Right lobe of liver (tissue), 6 donors: ENCODE results near the gene NAA15. TPM values are rescaled to one million over a fixed set of nuclear protein-coding genes. Genes with fewer than 3 reads are reported as not detected.

Experiments used
- ATAC-seq, 4 donors: fragments of 200-7000 bp; cut with Tn5 transposase; one replicate each; pipeline ENCODE4 v1.9.1; 2020; ENCODE audit warnings: mild to moderate bottlenecking in 4 of 4, moderate library complexity in 4 of 4
- DNase-seq, 3 donors: peaks; one replicate each; pipeline ENCODE4 v3.0.0-alpha.2; 2020
- H3K27ac ChIP-seq, 3 donors: fragments of 200-600 bp; one replicate each; pipeline ENCODE4 v1.8.0; 2022
- H3K27me3 ChIP-seq, 2 donors: fragments of 200-600 bp; one replicate each; pipeline ENCODE4 v1.8.0; 2022
- H3K36me3 ChIP-seq, 4 donors: fragments of 200-600 bp; sonication (generic) in 1 of 4; one replicate each; pipeline versions ENCODE4 v1.5.1 to v1.8.0; 2017 to 2022; ENCODE audit warnings: control low read depth in 1 of 4
- H3K4me1 ChIP-seq, 4 donors: fragments of 200-600 bp; sonication (generic) in 1 of 4; one replicate each; pipeline versions ENCODE4 v1.5.1 to v1.8.0; 2017 to 2022; ENCODE audit warnings: control low read depth in 1 of 4
- H3K4me3 ChIP-seq, 3 donors: fragments of 200-600 bp; one replicate each; pipeline ENCODE4 v1.8.0; 2022
- H3K9me3 ChIP-seq, 4 donors: fragments of 200-600 bp; sonication (generic) in 1 of 4; one replicate each; pipeline versions ENCODE4 v1.5.1 to v1.8.0; 2017 to 2022; ENCODE audit warnings: control low read depth in 1 of 4
- CTCF ChIP-seq, 4 donors: fragments of 200-600 bp in 3 of 4; fragments of 450-650 bp in 1 of 4; IDR thresholded peaks; one replicate each; pipeline versions ENCODE4 v1.5.1 to v1.8.0; 2016 to 2022; ENCODE audit warnings: antibody characterized with exemption in 4 of 4, mild to moderate bottlenecking in 2 of 4
- POLR2A ChIP-seq: fragments of 450-650 bp; IDR thresholded peaks from one replicate; pipeline ENCODE4 v1.6.1; 2017; ENCODE audit warnings: antibody characterized with exemption, mild to moderate bottlenecking
- WGBS: methylation state at CpG from one replicate; pipeline ENCODE4 v1.1.6; 2018; ENCODE audit warnings: low coverage, low lambda C conversion rate; ENCODE audit not compliant: insufficient coverage; ENCODE audit errors: missing lambda C conversion rate; 5-methylcytosine and 5-hydroxymethylcytosine counted together
- intact Hi-C, 2 donors: fragments of 100-400 bp; cut with DNase I; formaldehyde crosslinking; loops; one replicate each; pipeline versions ENCODE4 v1.11.2 to v1.14.1; 2022
- total RNA-seq, 6 experiments: library from RNA; depleted of rRNA in 2 of 6; stranded (reverse); fragments of >200 nt in 2 of 6; fragmentation: NEBNext Ultra II Directional in 3 of 6; extraction: Animal tissue kit (Norgen Biotek cat#: 25700) in 3 of 6; gene quantifications; one replicate each; pipeline versions ENCODE4 v1.1.0 to v1.2.4, GENCODE V29; 2016 to 2023
- donor health status: DM: no; HTN: yes; CAD: no.
- donor health status: DM: no; HTN: no; CAD: no.
- donor health status: DM: no; HTN: no; CAD: no.
- donor health status: DM: no; HTN: yes; CAD: no.
- donor health status: DM: no; HTN: yes; CAD: no.

NAA15 gene
- total RNA-seq, 6 experiments from 2014 or later: 13.3 to 19.8 (median 16.5) TPM

GRCh38 chr4:139416073-139416673 lies 114.9 kb downstream of the NAA15 start:
- 67% methylated on average over 2 of the region's 2 CpGs for WGBS
- H3K4me1 ChIP-seq: peaks cover 0 to 18% (median 0%) of the 10 kb centered on the region in 4 donors
- DNase-seq (no peak), ATAC-seq (peak; percentile 47 to 70 (median 60))
- H3K27ac ChIP-seq: no peak overlapping the region
- no peaks in the 10 kb centered on the region for H3K27me3 ChIP-seq
- TF ChIP-seq CTCF (IDR thresholded peaks at IDR 0.05) (peak; percentile 60 to 83 (median 78)), POLR2A (no peak)
- intact Hi-C loops: loop anchor here in 1 of 2 donors (10.0 kb wide), 1 partner anchor 89 kb away; no protein-coding TSS in a partner anchor
- no peaks in the 10 kb centered on the region for H3K9me3 ChIP-seq
- H3K4me3 ChIP-seq: no peak overlapping the region
- H3K36me3 ChIP-seq: no peaks in the 10 kb centered on the region

- TF ChIP-seq POLR2A (no peak), CTCF (IDR thresholded peaks at IDR 0.05) (no peak)
- Histone ChIP-seq H3K4me1 (peaks cover 0 to 18% (median 0%) of the 10 kb centered on the region in 4 donors), H3K27me3 (no peaks in the 10 kb centered on the region), H3K4me3 (no peak overlapping the region), H3K9me3 (no peaks in the 10 kb centered on the region), H3K27ac (peak overlapping the region in 2 of 3 donors; percentile 36 to 45), H3K36me3 (no peaks in the 10 kb centered on the region)
- 49% methylated on average over 2 of the region's 2 CpGs for WGBS
- DNase-seq (peak in 1 of 3 donors; percentile 52), ATAC-seq (peak; percentile 75 to 88 (median 82))
- intact Hi-C loops: loop anchor here in 1 of 2 donors (10.0 kb wide), 1 partner anchor 85 kb away; no protein-coding TSS in a partner anchor
Measured at GRCh38 chr4:139419388-139419914, 118.1 kb downstream of the NAA15 start.

- ATAC-seq (peak; percentile 57 to 72 (median 65)), DNase-seq (no peak)
- H3K9me3 ChIP-seq: no peaks in the 10 kb centered on the region
- H3K4me1 ChIP-seq: peaks cover 0 to 18% (median 0%) of the 10 kb centered on the region in 4 donors
- H3K36me3 ChIP-seq: no peaks in the 10 kb centered on the region
- intact Hi-C loops: no loop called here
- WGBS: 17% methylated on average over 1 of the region's 1 CpG
- no peak overlapping the region for H3K4me3 ChIP-seq
- TF ChIP-seq CTCF (IDR thresholded peaks at IDR 0.05) (no peak), POLR2A (no peak)
- H3K27ac ChIP-seq: peak overlapping the region; percentile 0 to 36 (median 31)
- no peaks in the 10 kb centered on the region for H3K27me3 ChIP-seq
Measured at GRCh38 chr4:139420652-139421051, 119.3 kb downstream of the NAA15 start.

GRCh38 chr4:139436122-139436521 lies 134.8 kb downstream of the NAA15 start:
- intact Hi-C loops: no loop called here
- no peak overlapping the region for H3K4me3 ChIP-seq
- no peak overlapping the region for H3K27ac ChIP-seq
- TF ChIP-seq POLR2A: no peak
- ATAC-seq (peak in 1 of 4 donors; percentile 26), DNase-seq (no peak)
- 81% methylated on average over 16 of the region's 23 CpGs for WGBS
- no peaks in the 10 kb centered on the region for H3K36me3 ChIP-seq
- H3K27me3 ChIP-seq: no peaks in the 10 kb centered on the region
- H3K9me3 ChIP-seq: peaks cover 0 to 2% (median 0%) of the 10 kb centered on the region in 4 donors
- H3K4me1 ChIP-seq: no peaks in the 10 kb centered on the region

- intact Hi-C loops: no loop called here
- no peak overlapping the region for H3K4me3 ChIP-seq
- DNase-seq (no peak), ATAC-seq (no peak)
- TF ChIP-seq CTCF (IDR thresholded peaks at IDR 0.05) (no peak), POLR2A (no peak)
- H3K36me3 ChIP-seq: no peaks in the 10 kb centered on the region
- no peaks in the 10 kb centered on the region for H3K4me1 ChIP-seq
- no peak overlapping the region for H3K27ac ChIP-seq
- peaks cover 0 to 2% (median 0%) of the 10 kb centered on the region in 4 donors for H3K9me3 ChIP-seq
- WGBS: 90% methylated on average over 2 of the region's 2 CpGs
- H3K27me3 ChIP-seq: no peaks in the 10 kb centered on the region
Measured at GRCh38 chr4:139438141-139438540, 136.8 kb downstream of the NAA15 start.
